Measurements from ENCODE around the gene BRDT.

GRCh38 chr1:91979383-91979782 lies 30.2 kb downstream of the BRDT start:
- no peak for TF ChIP-seq CTCF (IDR thresholded peaks at IDR 0.05; ENCODE audit: extremely low read depth in 1 of 2, insufficient read depth in 1 of 2, low read depth in 1 of 2, low read length in 2 of 2)
- no peak for TF ChIP-seq POLR2A (IDR thresholded peaks at IDR 0.05; ENCODE audit: low read depth, low read length)
- TF ChIP-seq FOS (IDR thresholded peaks at IDR 0.05; ENCODE audit: borderline replicate concordance, insufficient read depth, low read length), result no peak
- TF ChIP-seq POLR2AphosphoS5 (IDR thresholded peaks at IDR 0.05; ENCODE audit: insufficient read depth, low read depth, low read length), result no peak

Data from endothelial cell of umbilical vein (primary cell).